ENCODE measurements around the gene CAPRIN2.
A peak's percentile ranks its signal among the peaks of the same experiment; 100 is the strongest.

The CAPRIN2 gene

GRCh38 chr12:30761730-30762129, 7.0 kb upstream of the CAPRIN2 start:
- no peak for DNase-seq (ENCODE audit: low read depth)

GRCh38 chr12:30757316-30757715, 2.6 kb upstream of the CAPRIN2 start:
- no peak for DNase-seq (ENCODE audit: low read depth)

GRCh38 chr12:30756074-30756473, 1.3 kb upstream of the CAPRIN2 start:
- no peak for DNase-seq (ENCODE audit: low read depth)

GRCh38 chr12:30755395-30755762, 628 bp upstream of the CAPRIN2 start:
- no peak for DNase-seq (ENCODE audit: low read depth)

- DNase-seq (ENCODE audit: low read depth) = no peak
These were observed 385 bp downstream of the CAPRIN2 start for GRCh38 chr12:30754383-30754749.

GRCh38 chr12:30753751-30754382, 884 bp downstream of the CAPRIN2 start:
- no peak for DNase-seq (ENCODE audit: low read depth)

- no peak for DNase-seq (ENCODE audit: low read depth)
These were observed 1.5 kb downstream of the CAPRIN2 start for GRCh38 chr12:30753233-30753632.

GRCh38 chr12:30752255-30752654, 2.5 kb downstream of the CAPRIN2 start:
- no peak for DNase-seq (ENCODE audit: low read depth)

- no peak for DNase-seq (ENCODE audit: low read depth)
These were observed 6.6 kb downstream of the CAPRIN2 start for GRCh38 chr12:30748147-30748546.

GRCh38 chr12:30746190-30746589, 8.6 kb downstream of the CAPRIN2 start:
- DNase-seq (ENCODE audit: low read depth) = no peak

GRCh38 chr12:30744321-30744720, 10.4 kb downstream of the CAPRIN2 start:
- DNase-seq (ENCODE audit: low read depth) = no peak

- DNase-seq (ENCODE audit: low read depth) = no peak
These were observed 14.5 kb downstream of the CAPRIN2 start for GRCh38 chr12:30740274-30740673.

GRCh38 chr12:30739020-30739419, 15.7 kb downstream of the CAPRIN2 start:
- no peak for DNase-seq (ENCODE audit: low read depth)

- DNase-seq (ENCODE audit: low read depth) = no peak
These were observed 21.7 kb downstream of the CAPRIN2 start for GRCh38 chr12:30732954-30733637.

- DNase-seq (ENCODE audit: low read depth) = no peak
These were observed 24.7 kb downstream of the CAPRIN2 start for GRCh38 chr12:30730011-30730410.

GRCh38 chr12:30729547-30729946, 25.2 kb downstream of the CAPRIN2 start:
- no peak for DNase-seq (ENCODE audit: low read depth)

GRCh38 chr12:30726647-30727046, 28.1 kb downstream of the CAPRIN2 start:
- DNase-seq (ENCODE audit: low read depth) = no peak

GRCh38 chr12:30725739-30726138, 29.0 kb downstream of the CAPRIN2 start:
- DNase-seq (ENCODE audit: low read depth) = peak; percentile 27

GRCh38 chr12:30719060-30719459, 35.7 kb downstream of the CAPRIN2 start:
- DNase-seq (ENCODE audit: low read depth) = peak; percentile 77

GRCh38 chr12:30707613-30708342, 47.0 kb downstream of the CAPRIN2 start:
- no peak for DNase-seq (ENCODE audit: low read depth)

- no peak for DNase-seq (ENCODE audit: low read depth)
These were observed 48.3 kb downstream of the CAPRIN2 start for GRCh38 chr12:30706476-30706875.

GRCh38 chr12:30701056-30701455, 53.7 kb downstream of the CAPRIN2 start:
- DNase-seq (ENCODE audit: low read depth) = no peak

GRCh38 chr12:30700216-30700900, 54.4 kb downstream of the CAPRIN2 start:
- no peak for DNase-seq (ENCODE audit: low read depth)

Measured in GM04504 (cell line).